CD4-positive, CD25-positive, alpha-beta regulatory T cell (primary cell): ENCODE results near the gene FKBP8. TPM values are rescaled to one million over a fixed set of nuclear protein-coding genes. Genes with fewer than 3 reads are reported as not detected.

Experiments used
- ATAC-seq, 2 donors: fragments of 150-1000 bp; cut with Tn5 transposase; one replicate each; pipeline ENCODE4 v1.10.0; 2021; ENCODE audit warnings: low read depth in 2 of 2, moderate number of reproducible peaks in 2 of 2, moderate library complexity in 1 of 2
- DNase-seq, 3 donors: peaks; one replicate each; pipeline versions ENCODE4 v3.0.0 to v3.0.0-alpha.2; 2012 to 2022; ENCODE audit warnings: mixed read lengths in 1 of 3
- H3K27ac ChIP-seq: one replicate; pipeline ENCODE4 v1.7.0; 2013; ENCODE audit warnings: mild to moderate bottlenecking, low read length; ENCODE audit not compliant: insufficient read depth, poor library complexity, severe bottlenecking
- H3K27me3 ChIP-seq: one replicate; pipeline ENCODE4 v1.7.0; 2013; ENCODE audit warnings: low read length; ENCODE audit not compliant: control insufficient read depth, insufficient read depth
- H3K36me3 ChIP-seq: one replicate; pipeline ENCODE4 v1.7.0; 2013; ENCODE audit warnings: mild to moderate bottlenecking, low read length, moderate library complexity; ENCODE audit not compliant: control insufficient read depth, insufficient read depth
- H3K4me1 ChIP-seq: 2 replicates; pipeline ENCODE4 v1.7.0; 2013; ENCODE audit warnings: mild to moderate bottlenecking, low read length; ENCODE audit not compliant: insufficient read depth, control insufficient read depth, poor library complexity, severe bottlenecking
- H3K4me3 ChIP-seq: one replicate; pipeline ENCODE4 v1.7.0; 2013; ENCODE audit warnings: low read depth, mild to moderate bottlenecking, low read length, moderate library complexity
- H3K9me3 ChIP-seq, 2 experiments: 1 replicate in 1 of 2; 2 replicates in 1 of 2; pipeline ENCODE4 v1.7.0; 2013; ENCODE audit warnings: low read length in 2 of 2, mild to moderate bottlenecking in 1 of 2, moderate library complexity in 1 of 2; ENCODE audit not compliant: control insufficient read depth in 2 of 2
- H3K27ac Mint-ChIP-seq, 3 donors: one replicate each; pipeline ENCODE4 v1.8.0; 2020 to 2022; ENCODE audit warnings: mild to moderate bottlenecking in 3 of 3, mixed read lengths in 3 of 3, moderate library complexity in 2 of 3
- H3K27me3 Mint-ChIP-seq: one replicate; pipeline ENCODE4 v1.8.0; 2022; ENCODE audit warnings: mild to moderate bottlenecking, mixed read lengths
- H3K36me3 Mint-ChIP-seq: one replicate; pipeline ENCODE4 v1.8.0; 2020; ENCODE audit warnings: mixed read lengths
- H3K4me1 Mint-ChIP-seq, 4 donors: one replicate each; pipeline ENCODE4 v1.8.0; 2020 to 2022; ENCODE audit warnings: mixed read lengths in 4 of 4, mild to moderate bottlenecking in 1 of 4
- H3K4me3 Mint-ChIP-seq, 4 donors: one replicate each; pipeline ENCODE4 v1.8.0; 2020 to 2022; ENCODE audit warnings: mild to moderate bottlenecking in 4 of 4, mixed read lengths in 4 of 4, moderate library complexity in 3 of 4
- H3K9me3 Mint-ChIP-seq, 7 donors: one replicate each; pipeline ENCODE4 v1.8.0; 2020 to 2022; ENCODE audit warnings: mixed read lengths in 7 of 7, mild to moderate bottlenecking in 3 of 7, moderate library complexity in 2 of 7
- polyA plus RNA-seq, 4 donors: library from polyadenylated mRNA; unstranded; fragments of 300-500 nt; fragmentation: Illumina TruSeq; gene quantifications; one replicate each; pipeline ENCODE4 v1.2.3, GENCODE V29; 2021
- total RNA-seq: library from RNA; stranded (reverse); gene quantifications from one replicate; pipeline ENCODE4 v1.2.3, GENCODE V29; 2022

The FKBP8 gene
- total and polyA plus RNA-seq, 5 donors from 2014 or later, result 106 to 186 (median 117) TPM

DNA sequence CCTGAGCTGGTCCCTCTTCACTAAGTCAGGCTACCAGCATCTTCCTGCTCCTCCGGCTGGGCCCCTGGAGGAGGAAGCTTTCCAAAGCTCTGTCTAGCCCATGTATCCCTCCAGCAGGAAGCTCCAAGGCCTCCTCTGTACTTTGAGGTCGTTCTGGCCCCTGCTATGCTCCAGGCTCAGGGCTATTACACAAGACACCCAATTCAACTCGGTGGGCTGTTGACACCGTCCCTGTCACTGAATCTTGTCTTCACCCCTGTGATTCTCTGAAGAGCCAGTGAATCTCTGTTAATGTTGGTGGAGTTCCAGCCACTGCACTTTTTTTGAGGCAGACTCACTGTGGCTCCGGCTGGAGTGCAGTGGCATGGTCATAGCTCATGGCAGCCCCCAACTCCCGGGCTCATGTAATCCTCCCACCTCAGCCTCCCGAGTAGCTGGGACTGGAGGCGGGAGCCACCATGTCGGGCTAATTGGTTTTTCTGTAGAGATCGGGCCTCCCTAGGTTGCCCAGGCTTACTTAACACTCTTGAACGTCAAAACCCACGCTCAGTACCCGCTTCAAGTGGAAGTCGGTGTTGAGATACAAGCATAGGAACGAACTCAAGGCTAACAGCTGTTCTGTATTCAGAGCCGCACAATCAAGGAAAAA lies 44.7 kb upstream of the FKBP8 start:
- Mint-ChIP-seq H3K9me3 (no peaks in the 10 kb centered on the region), H3K27me3 (peaks cover 6% of the 10 kb centered on the region), H3K4me1 (peaks cover 6 to 43% (median 17%) of the 10 kb centered on the region in 4 donors), H3K36me3 (no peaks in the 10 kb centered on the region), H3K4me3 (peak overlapping the region; percentile 92 to 93 (median 92)), H3K27ac (peak overlapping the region; percentile 85 to 93 (median 91))
- Histone ChIP-seq H3K27ac (peak overlapping the region; percentile 91), H3K4me1 (peaks cover 33% of the 10 kb centered on the region), H3K4me3 (peak overlapping the region; percentile 72), H3K27me3 (no peaks in the 10 kb centered on the region), H3K36me3 (peaks cover 6% of the 10 kb centered on the region), H3K9me3 (no peaks in the 10 kb centered on the region)
- ATAC-seq (peak; percentile 5 to 12), DNase-seq (no peak)

DNA sequence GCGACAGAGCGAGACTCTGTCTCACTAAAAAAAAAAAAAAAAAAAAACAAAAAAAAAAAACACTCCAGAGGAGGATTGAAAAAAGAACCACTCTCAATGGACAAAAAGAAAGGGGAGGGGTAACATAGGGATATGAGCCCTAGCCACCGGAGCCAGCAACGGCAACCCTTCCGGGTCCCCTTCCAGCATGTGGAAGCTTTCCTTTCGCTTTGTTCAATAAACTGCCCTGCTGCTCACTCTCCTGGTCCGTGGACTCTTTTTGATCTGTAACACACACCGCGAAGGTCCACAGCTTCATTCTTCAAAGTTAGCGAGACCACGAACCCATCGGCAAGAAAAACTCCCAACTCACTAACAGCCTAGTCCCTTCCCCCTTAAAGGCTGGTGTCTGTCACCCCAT lies 44.2 kb upstream of the FKBP8 start:
- ATAC-seq (no peak), DNase-seq (no peak)
- Histone ChIP-seq H3K9me3 (no peaks in the 10 kb centered on the region), H3K4me1 (peaks cover 33% of the 10 kb centered on the region), H3K4me3 (no peak overlapping the region), H3K27me3 (no peaks in the 10 kb centered on the region), H3K36me3 (peaks cover 6% of the 10 kb centered on the region), H3K27ac (peak overlapping the region; percentile 91)
- H3K27me3 Mint-ChIP-seq, result peaks cover 4% of the 10 kb centered on the region
- no peaks in the 10 kb centered on the region for H3K36me3 Mint-ChIP-seq
- H3K9me3 Mint-ChIP-seq, result no peaks in the 10 kb centered on the region
- H3K27ac Mint-ChIP-seq, result peak overlapping the region in 2 of 3 donors; percentile 85 to 93
- peak overlapping the region in 3 of 4 donors; percentile 18 to 92 (median 59) for H3K4me3 Mint-ChIP-seq
- peaks cover 6 to 43% (median 17%) of the 10 kb centered on the region in 4 donors for H3K4me1 Mint-ChIP-seq

DNA sequence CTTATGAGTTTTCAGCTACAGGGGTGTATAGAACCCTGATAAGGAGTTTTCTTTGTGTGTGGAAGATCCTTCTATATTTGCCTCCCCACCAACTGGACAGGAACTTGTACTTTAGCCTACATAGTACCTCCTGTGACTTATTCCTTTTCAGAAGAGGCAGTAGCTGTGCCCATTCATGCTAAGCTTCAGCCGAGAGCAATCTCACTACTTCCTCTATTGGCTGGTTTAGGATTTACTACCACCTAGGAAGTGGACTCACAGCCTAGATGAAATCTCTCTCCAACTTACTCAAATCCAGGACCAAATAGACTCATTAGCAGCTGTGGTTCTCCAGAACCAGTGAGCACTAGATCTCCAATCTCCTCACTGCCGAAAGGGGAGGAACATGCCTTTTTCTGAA lies 42.9 kb upstream of the FKBP8 start:
- ATAC-seq (no peak), DNase-seq (no peak)
- Histone ChIP-seq H3K27me3 (no peaks in the 10 kb centered on the region), H3K4me1 (peaks cover 33% of the 10 kb centered on the region), H3K4me3 (no peak overlapping the region), H3K36me3 (peaks cover 6% of the 10 kb centered on the region), H3K9me3 (no peaks in the 10 kb centered on the region), H3K27ac (no peak overlapping the region)
- peak overlapping the region in 3 of 4 donors; percentile 4 to 75 (median 71) for H3K4me3 Mint-ChIP-seq
- no peaks in the 10 kb centered on the region for H3K36me3 Mint-ChIP-seq
- peak overlapping the region in 2 of 3 donors; percentile 10 to 14 for H3K27ac Mint-ChIP-seq
- peaks cover 6 to 41% (median 17%) of the 10 kb centered on the region in 4 donors for H3K4me1 Mint-ChIP-seq
- no peaks in the 10 kb centered on the region for H3K9me3 Mint-ChIP-seq
- H3K27me3 Mint-ChIP-seq, result peaks cover 4% of the 10 kb centered on the region

DNA sequence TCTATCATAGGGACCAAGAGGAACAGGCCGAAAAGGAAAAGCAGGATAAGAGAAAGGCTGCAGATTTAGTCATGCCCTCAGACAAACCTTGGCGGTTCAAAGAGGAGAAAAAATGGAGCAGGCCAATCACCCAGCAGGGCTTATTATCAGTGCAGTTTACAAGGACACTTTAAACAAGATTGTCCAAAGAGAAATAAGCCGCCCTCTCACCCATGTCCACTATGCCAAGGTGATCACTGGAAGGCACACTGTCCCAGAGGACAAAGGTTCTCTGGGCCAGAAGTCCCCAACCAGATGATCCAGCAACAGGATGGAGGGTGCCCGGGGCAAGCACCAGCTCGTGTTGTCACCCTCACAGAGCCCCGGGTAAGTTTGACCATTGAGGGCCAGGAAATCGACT lies 36.9 kb upstream of the FKBP8 start:
- H3K4me3 Mint-ChIP-seq, result no peak overlapping the region

DNA sequence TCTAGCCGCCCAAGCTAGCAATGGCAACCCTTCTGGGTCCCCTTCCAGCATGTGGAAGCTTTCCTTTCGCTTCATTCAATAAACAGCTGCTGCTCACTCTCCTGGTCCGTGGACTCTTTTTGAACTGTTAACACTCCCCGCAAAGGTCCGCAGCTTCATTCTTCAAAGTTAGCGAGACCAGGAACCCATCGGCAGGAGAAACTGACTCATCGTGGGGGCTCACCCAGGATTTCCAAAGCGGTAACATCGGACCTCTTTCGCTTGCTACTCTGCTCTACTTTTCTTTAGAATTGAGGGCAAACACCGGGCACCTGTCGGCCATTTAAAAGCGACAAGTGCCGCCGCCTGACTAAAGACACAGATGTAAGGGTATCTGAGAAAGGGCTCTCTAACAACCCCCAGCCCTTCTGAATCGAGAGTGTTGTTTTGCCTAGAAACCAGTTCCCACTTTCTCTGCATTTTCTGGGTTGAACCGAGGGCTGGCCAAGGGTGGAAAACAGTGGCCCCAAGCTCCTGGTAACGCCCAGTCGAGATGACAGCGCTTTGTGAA lies 34.1 kb upstream of the FKBP8 start:
- peak overlapping the region in 1 of 4 donors; percentile 21 for H3K4me3 Mint-ChIP-seq
- Histone ChIP-seq H3K9me3 (no peaks in the 10 kb centered on the region), H3K4me3 (no peak overlapping the region), H3K27ac (no peak overlapping the region), H3K36me3 (peaks cover 37% of the 10 kb centered on the region), H3K4me1 (peaks cover 12% of the 10 kb centered on the region), H3K27me3 (no peaks in the 10 kb centered on the region)
- H3K4me1 Mint-ChIP-seq, result peaks cover 0 to 22% (median 14%) of the 10 kb centered on the region in 4 donors
- no peak overlapping the region for H3K27ac Mint-ChIP-seq
- peaks cover 4% of the 10 kb centered on the region for H3K27me3 Mint-ChIP-seq
- H3K36me3 Mint-ChIP-seq, result peaks cover 15% of the 10 kb centered on the region
- H3K9me3 Mint-ChIP-seq, result peaks cover 0 to 2% (median 0%) of the 10 kb centered on the region in 7 donors
- ATAC-seq (no peak), DNase-seq (no peak)

More for the DNA sequence above, 36.9 kb upstream of the FKBP8 start:
- DNase-seq (no peak), ATAC-seq (no peak)
- no peaks in the 10 kb centered on the region for H3K27me3 ChIP-seq
- no peak overlapping the region for H3K27ac ChIP-seq
- Mint-ChIP-seq H3K9me3 (no peaks in the 10 kb centered on the region), H3K36me3 (peaks cover 8% of the 10 kb centered on the region), H3K27ac (no peak overlapping the region), H3K4me1 (peaks cover 0 to 2% (median under 1%) of the 10 kb centered on the region in 4 donors), H3K27me3 (peaks cover 4% of the 10 kb centered on the region)
- peaks cover 16% of the 10 kb centered on the region for H3K36me3 ChIP-seq
- H3K4me3 ChIP-seq, result no peak overlapping the region
- no peaks in the 10 kb centered on the region for H3K4me1 ChIP-seq
- no peaks in the 10 kb centered on the region for H3K9me3 ChIP-seq

DNA sequence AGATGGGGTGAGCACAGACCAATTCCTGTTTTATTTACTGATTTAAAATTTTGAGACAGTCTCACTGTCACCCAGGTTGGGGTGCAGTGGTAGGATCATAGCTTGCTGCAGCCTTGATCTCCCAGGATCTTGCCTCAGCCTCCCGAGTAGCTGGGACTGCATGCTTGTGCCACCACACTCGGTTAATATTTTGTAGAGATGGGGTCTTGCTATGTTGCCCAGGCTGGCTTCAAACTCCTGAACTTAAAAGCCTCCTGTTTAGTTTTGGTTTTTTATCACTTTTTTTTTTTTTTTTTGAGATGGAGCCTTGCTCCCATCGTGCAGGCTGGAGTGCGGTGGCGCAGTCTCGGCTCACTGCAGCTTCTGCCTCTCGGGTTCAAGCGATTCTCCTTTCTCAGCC lies 33.0 kb upstream of the FKBP8 start:
- no peak overlapping the region for H3K27ac Mint-ChIP-seq
- H3K36me3 Mint-ChIP-seq, result peaks cover 15% of the 10 kb centered on the region
- peaks cover 4% of the 10 kb centered on the region for H3K27me3 Mint-ChIP-seq
- peak overlapping the region in 1 of 4 donors; percentile 60 for H3K4me3 Mint-ChIP-seq
- peaks cover 3 to 33% (median 20%) of the 10 kb centered on the region in 4 donors for H3K4me1 Mint-ChIP-seq
- Histone ChIP-seq H3K9me3 (no peaks in the 10 kb centered on the region), H3K4me3 (no peak overlapping the region), H3K27me3 (no peaks in the 10 kb centered on the region), H3K27ac (no peak overlapping the region), H3K4me1 (peaks cover 17% of the 10 kb centered on the region), H3K36me3 (peaks cover 37% of the 10 kb centered on the region)
- no peak for ATAC-seq
- no peak for DNase-seq
- H3K9me3 Mint-ChIP-seq, result peaks cover 0 to 3% (median 0%) of the 10 kb centered on the region in 7 donors

DNA sequence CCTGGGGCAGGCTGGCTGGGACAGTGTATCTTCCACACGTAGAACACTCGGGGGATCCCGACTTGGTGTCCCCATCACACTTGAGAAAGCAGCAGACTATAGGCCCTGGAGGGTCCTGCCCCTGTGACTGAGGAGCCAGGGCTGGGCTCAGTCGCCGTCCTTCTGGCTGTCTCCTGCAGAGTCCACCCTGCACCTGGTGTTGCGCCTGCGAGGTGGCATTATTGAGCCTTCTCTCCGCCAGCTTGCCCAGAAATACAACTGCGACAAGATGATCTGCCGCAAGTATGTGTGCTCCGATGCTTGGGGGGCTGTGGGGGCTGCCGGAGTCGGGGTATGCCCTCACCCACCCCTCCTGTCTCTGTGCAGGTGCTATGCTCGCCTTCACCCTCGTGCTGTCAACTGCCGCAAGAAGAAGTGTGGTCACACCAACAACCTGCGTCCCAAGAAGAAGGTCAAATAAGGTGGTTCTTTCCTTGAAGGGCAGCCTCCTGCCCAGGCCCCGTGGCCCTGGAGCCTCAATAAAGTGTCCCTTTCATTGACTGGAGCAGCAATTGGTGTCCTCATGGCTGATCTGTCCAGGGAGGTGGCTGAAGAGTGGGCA lies 31.4 kb upstream of the FKBP8 start:
- H3K36me3 Mint-ChIP-seq, result peaks cover 15% of the 10 kb centered on the region
- H3K4me3 ChIP-seq, result no peak overlapping the region
- H3K9me3 Mint-ChIP-seq, result peaks cover 0 to 3% (median 0%) of the 10 kb centered on the region in 7 donors
- DNase-seq, result no peak
- H3K27ac Mint-ChIP-seq, result peak overlapping the region in 1 of 3 donors; percentile 42
- peak overlapping the region in 1 of 4 donors; percentile 56 for H3K4me3 Mint-ChIP-seq
- ATAC-seq, result no peak
- H3K27me3 Mint-ChIP-seq, result peaks cover 1% of the 10 kb centered on the region
- H3K4me1 Mint-ChIP-seq, result peaks cover 5 to 36% (median 23%) of the 10 kb centered on the region in 4 donors
- H3K4me1 ChIP-seq, result peaks cover 22% of the 10 kb centered on the region
- no peaks in the 10 kb centered on the region for H3K27me3 ChIP-seq
- H3K9me3 ChIP-seq, result no peaks in the 10 kb centered on the region
- peaks cover 37% of the 10 kb centered on the region for H3K36me3 ChIP-seq
- no peak overlapping the region for H3K27ac ChIP-seq
